CD4-positive, alpha-beta T cell treated with Interferon gamma for 1 hour (primary cell): Measurements from ENCODE around the gene CDC16.
"Not testable (repeated sequence)": the region's sequence is repeated elsewhere in the genome, so short reads cannot be mapped to it uniquely, and the experiment has no call there.

ENCODE experiments used
- DNase-seq: peaks from one replicate; pipeline ENCODE4 v3.0.0-alpha.2; 2020

CDC16 gene

GRCh38 chr13:114229506-114229905, 5.2 kb upstream of the CDC16 start:
- no peak for DNase-seq

- no peak for DNase-seq
Observed at GRCh38 chr13:114230117-114230516, 4.6 kb upstream of the CDC16 start.

GRCh38 chr13:114230575-114230974, 4.1 kb upstream of the CDC16 start:
- no peak for DNase-seq

- DNase-seq, result no peak
Observed at GRCh38 chr13:114231886-114232285, 2.8 kb upstream of the CDC16 start.

- DNase-seq, result no peak
Observed at GRCh38 chr13:114234266-114234644, 442 bp upstream of the CDC16 start.

- DNase-seq, result no peak
Observed at GRCh38 chr13:114235697-114236096, 1.0 kb downstream of the CDC16 start.

- DNase-seq, result no peak
Observed at GRCh38 chr13:114236227-114236626, 1.5 kb downstream of the CDC16 start.

GRCh38 chr13:114237415-114238112, 2.9 kb downstream of the CDC16 start:
- DNase-seq, result no peak

GRCh38 chr13:114241918-114242317, 7.2 kb downstream of the CDC16 start:
- no peak for DNase-seq

- no peak for DNase-seq
Observed at GRCh38 chr13:114243971-114244370, 9.3 kb downstream of the CDC16 start.

- no peak for DNase-seq
Observed at GRCh38 chr13:114244637-114245036, 9.9 kb downstream of the CDC16 start.

GRCh38 chr13:114248011-114248410, 13.3 kb downstream of the CDC16 start:
- no peak for DNase-seq

GRCh38 chr13:114249077-114249476, 14.4 kb downstream of the CDC16 start:
- DNase-seq, result no peak

GRCh38 chr13:114251639-114252440, 17.1 kb downstream of the CDC16 start:
- DNase-seq, result not testable (repeated sequence)

GRCh38 chr13:114256547-114256946, 21.9 kb downstream of the CDC16 start:
- DNase-seq, result no peak

GRCh38 chr13:114257014-114257413, 22.3 kb downstream of the CDC16 start:
- DNase-seq, result no peak

- no peak for DNase-seq
Observed at GRCh38 chr13:114258589-114258988, 23.9 kb downstream of the CDC16 start.

- DNase-seq, result no peak
Observed at GRCh38 chr13:114259374-114259773, 24.7 kb downstream of the CDC16 start.

- DNase-seq, result no peak
Observed at GRCh38 chr13:114259974-114260373, 25.3 kb downstream of the CDC16 start.

- no peak for DNase-seq
Observed at GRCh38 chr13:114260814-114261213, 26.1 kb downstream of the CDC16 start.

GRCh38 chr13:114261328-114261965, 26.8 kb downstream of the CDC16 start:
- no peak for DNase-seq

GRCh38 chr13:114263578-114263977, 28.9 kb downstream of the CDC16 start:
- DNase-seq, result peak; percentile 33

GRCh38 chr13:114264313-114264712, 29.6 kb downstream of the CDC16 start:
- not testable (repeated sequence) for DNase-seq
